Skeletal muscle satellite cell (primary cell): Measurements from ENCODE around the gene TAS2R40.
"Not testable (repeated sequence)": the region's sequence is repeated elsewhere in the genome, so short reads cannot be mapped to it uniquely, and the experiment has no call there.

Source experiments
- H3K27me3 ChIP-seq: 2 replicates; pipeline ENCODE4 v1.7.0; 2013; ENCODE audit warnings: low read length; ENCODE audit not compliant: control insufficient read depth, insufficient read depth
- H3K36me3 ChIP-seq: 2 replicates; pipeline ENCODE4 v1.7.0; 2013; ENCODE audit warnings: mild to moderate bottlenecking, control low read depth, low read length; ENCODE audit not compliant: insufficient read depth
- H3K4me1 ChIP-seq: 2 replicates; pipeline ENCODE4 v1.7.0; 2013; ENCODE audit warnings: low read length; ENCODE audit not compliant: control insufficient read depth, insufficient read depth
- H3K4me2 ChIP-seq: 2 replicates; pipeline ENCODE4 v1.7.0; 2013; ENCODE audit warnings: mild to moderate bottlenecking, low read length
- H3K4me3 ChIP-seq: 2 replicates; pipeline ENCODE4 v1.7.0; 2013; ENCODE audit warnings: low read length
- H3K9ac ChIP-seq: 2 replicates; pipeline ENCODE4 v1.7.0; 2013; ENCODE audit warnings: mild to moderate bottlenecking, low read depth, low read length, moderate library complexity
- H3K9me3 ChIP-seq: replicated peaks from 2 replicates; pipeline ENCODE4 v1.7.0; 2013; ENCODE audit warnings: mild to moderate bottlenecking, control low read depth, low read length

TAS2R40 gene

GRCh38 chr7:143256325-143256724 lies 34.5 kb downstream of the TAS2R40 start:
- Histone ChIP-seq H3K4me2 (no peak overlapping the region), H3K4me3 (no peak overlapping the region), H3K9me3 (no peaks in the 10 kb centered on the region), H3K9ac (no peak overlapping the region), H3K4me1 (no peaks in the 10 kb centered on the region), H3K36me3 (no peaks in the 10 kb centered on the region), H3K27me3 (no peaks in the 10 kb centered on the region)

DNA sequence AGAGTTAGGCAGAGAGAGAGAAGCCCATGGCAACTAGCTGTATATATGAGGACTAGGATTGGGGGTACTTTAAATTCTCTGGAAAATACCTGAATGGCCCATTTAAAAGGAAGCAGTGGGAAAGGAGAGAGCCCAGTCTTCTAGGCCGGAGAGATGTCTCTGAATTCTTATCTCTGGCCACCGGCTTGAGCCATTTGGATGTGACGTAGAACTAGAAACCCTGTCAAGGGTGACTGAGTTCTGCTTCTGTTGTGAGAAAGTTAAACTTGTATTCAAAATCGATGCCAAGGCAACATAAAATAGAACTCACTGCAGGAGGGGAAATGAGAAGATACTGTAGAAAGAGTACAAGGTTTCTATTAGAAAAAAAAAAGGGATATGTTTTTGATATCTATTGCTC lies 35.1 kb downstream of the TAS2R40 start:
- Histone ChIP-seq H3K4me3 (no peak overlapping the region), H3K27me3 (no peaks in the 10 kb centered on the region), H3K36me3 (no peaks in the 10 kb centered on the region), H3K9me3 (no peaks in the 10 kb centered on the region), H3K4me2 (no peak overlapping the region), H3K4me1 (no peaks in the 10 kb centered on the region), H3K9ac (no peak overlapping the region)

DNA sequence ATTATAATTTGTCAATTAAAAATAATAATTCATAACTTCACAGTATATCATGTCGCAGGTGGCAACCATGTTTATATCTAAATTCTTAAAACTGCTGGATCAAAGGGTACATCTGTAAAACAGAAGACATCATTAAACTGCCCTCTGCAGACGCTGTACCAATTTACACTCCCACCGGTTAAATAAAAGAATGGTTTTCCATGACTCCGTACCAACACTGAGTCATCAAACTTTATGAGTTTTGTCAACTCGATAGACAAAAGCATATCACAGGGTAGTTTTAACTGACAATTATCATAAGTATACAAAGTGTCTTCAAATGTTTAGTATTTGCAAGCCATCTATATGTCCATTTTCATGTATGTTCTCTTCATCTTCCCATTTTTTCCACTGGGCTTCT lies 35.7 kb downstream of the TAS2R40 start:
- Histone ChIP-seq H3K36me3 (no peaks in the 10 kb centered on the region), H3K9me3 (no peaks in the 10 kb centered on the region), H3K4me3 (no peak overlapping the region), H3K27me3 (no peaks in the 10 kb centered on the region), H3K9ac (no peak overlapping the region), H3K4me1 (no peaks in the 10 kb centered on the region), H3K4me2 (no peak overlapping the region)

DNA sequence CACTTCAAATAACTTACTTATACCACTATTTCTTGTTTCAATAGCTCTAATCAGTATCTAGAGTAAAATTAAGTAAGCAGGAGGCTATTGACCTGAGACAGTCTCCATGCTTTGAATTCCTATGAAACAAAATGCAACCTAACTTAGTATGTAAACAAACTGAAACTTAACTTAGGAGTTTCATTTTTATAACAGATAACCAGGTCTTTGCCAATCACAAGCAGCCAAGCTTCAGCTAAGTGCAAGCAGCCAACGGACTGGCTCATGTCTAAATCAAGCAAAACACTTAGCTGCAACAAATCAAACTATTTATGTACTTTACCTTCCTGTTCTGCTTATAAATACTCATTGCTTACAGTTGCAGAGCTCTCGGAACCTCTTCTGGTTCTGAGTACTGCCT lies 37.0 kb downstream of the TAS2R40 start:
- Histone ChIP-seq H3K9ac (no peak overlapping the region), H3K4me1 (peaks cover 4% of the 10 kb centered on the region), H3K36me3 (no peaks in the 10 kb centered on the region), H3K27me3 (no peaks in the 10 kb centered on the region), H3K4me2 (no peak overlapping the region), H3K4me3 (no peak overlapping the region), H3K9me3 (no peaks in the 10 kb centered on the region)

DNA sequence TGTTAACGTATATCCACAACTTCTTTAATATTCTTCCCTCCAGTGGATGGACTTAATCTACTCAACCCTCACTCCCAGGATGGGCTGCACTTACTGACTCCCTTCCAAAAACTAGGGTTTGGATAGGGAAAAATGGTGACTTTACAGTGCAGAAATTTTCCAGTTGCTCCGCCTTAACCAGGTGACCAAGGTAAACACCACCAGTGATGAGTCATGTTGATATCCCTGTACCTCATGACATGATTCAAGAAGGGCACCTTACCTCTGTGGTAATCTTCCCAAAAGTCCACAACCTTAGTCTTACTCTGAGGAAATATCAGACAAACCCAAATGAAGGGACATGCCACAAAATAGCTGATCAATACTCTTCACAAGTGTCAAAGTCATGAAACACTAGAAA lies 37.9 kb downstream of the TAS2R40 start:
- H3K4me3 ChIP-seq: no peak overlapping the region
- no peaks in the 10 kb centered on the region for H3K36me3 ChIP-seq
- peaks cover 12% of the 10 kb centered on the region for H3K4me1 ChIP-seq
- H3K9me3 ChIP-seq: no peaks in the 10 kb centered on the region
- no peak overlapping the region for H3K4me2 ChIP-seq
- no peaks in the 10 kb centered on the region for H3K27me3 ChIP-seq
- no peak overlapping the region for H3K9ac ChIP-seq

DNA sequence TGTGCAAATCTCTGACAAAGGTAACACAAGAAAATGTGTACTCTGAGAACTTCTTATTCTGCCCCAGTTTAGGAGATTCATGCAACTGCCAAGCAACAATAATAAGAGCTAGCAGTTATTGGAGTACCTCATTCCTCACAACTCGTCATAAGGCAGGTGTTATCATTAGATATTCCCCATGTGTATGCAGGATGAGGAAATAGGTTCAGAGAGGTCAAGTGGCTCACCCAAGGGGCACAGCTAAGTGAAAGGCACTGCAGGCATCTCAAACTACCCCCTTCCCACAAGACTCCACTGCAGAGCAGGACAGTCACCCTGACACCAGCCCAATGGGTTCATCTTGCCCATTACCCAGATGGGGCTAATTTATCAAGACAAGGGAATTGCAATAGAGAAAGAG lies 40.1 kb downstream of the TAS2R40 start:
- no peaks in the 10 kb centered on the region for H3K9me3 ChIP-seq
- no peak overlapping the region for H3K4me3 ChIP-seq
- H3K9ac ChIP-seq: no peak overlapping the region
- H3K27me3 ChIP-seq: no peaks in the 10 kb centered on the region
- H3K4me1 ChIP-seq: peaks cover 17% of the 10 kb centered on the region
- no peak overlapping the region for H3K4me2 ChIP-seq
- H3K36me3 ChIP-seq: peaks cover 2% of the 10 kb centered on the region

DNA sequence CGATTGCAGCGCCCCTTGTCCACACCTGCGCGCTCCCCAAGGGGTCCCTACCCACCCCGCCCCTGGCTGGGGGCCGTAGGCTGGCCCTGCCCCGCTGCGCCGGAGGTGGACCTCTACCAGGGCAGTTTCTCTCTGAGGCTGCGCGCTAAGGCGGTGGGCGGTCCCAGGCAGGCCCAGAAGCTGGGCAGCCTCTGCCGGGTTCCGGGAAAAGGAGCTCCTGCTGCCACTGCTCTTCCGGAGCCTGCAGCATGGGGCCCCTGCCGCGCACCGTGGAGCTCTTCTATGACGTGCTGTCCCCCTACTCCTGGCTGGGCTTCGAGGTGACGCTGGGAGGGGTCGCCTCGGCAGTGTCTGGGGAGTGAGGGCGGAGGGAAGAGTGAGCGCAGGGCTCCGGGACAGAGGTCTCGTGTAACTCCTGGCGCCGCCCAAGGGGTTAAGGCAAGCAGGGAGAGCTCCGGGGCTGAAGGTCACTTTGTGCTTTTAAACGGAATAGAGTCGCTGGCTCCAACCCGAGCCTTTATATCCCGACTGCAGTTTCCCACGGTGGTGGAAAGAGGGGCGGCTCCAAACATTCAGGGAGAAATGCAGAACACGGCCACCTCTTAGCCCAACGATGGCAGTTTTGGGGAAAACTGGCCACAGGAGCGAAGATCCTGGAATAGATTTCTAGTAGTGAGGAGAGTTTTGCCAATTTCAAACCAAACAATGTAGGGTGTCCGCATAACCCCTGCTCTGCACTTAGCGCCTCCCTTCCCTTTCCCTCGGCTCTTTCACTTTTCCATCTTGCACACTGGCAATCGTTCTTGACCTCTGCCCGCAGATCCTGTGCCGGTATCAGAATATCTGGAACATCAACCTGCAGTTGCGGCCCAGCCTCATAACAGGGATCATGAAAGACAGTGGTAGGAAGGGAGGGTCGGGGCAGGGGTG lies 41.7 kb downstream of the TAS2R40 start, which contains the start of gene GSTK1:
GSTK1 (plus strand) TSS at position 176 of the 930 bp plus-strand sequence; CDS start at position 249, 73 bp downstream.
- H3K4me2 ChIP-seq: peak within 1 kb of the TSS; percentile 98
- H3K9me3 ChIP-seq: no peaks in the 10 kb centered on the region
- H3K27me3 ChIP-seq: no peaks in the 10 kb centered on the region
- peak within 1 kb of the TSS; percentile 99 for H3K4me3 ChIP-seq
- H3K4me1 ChIP-seq: peaks cover 17% of the 10 kb centered on the region
- H3K9ac ChIP-seq: peak within 1 kb of the TSS; percentile 92
- H3K36me3 ChIP-seq: peaks cover 15% of the 10 kb centered on the region

GRCh38 chr7:143264196-143264568 lies 42.3 kb downstream of the TAS2R40 start:
- not testable (repeated sequence) for H3K9me3 ChIP-seq, H3K27me3 ChIP-seq
- Histone ChIP-seq H3K4me1 (peaks cover 17% of the 10 kb centered on the region), H3K4me2 (peak overlapping the region; percentile 98), H3K4me3 (peak overlapping the region; percentile 99), H3K9ac (peak overlapping the region; percentile 92), H3K36me3 (peaks cover 21% of the 10 kb centered on the region)

- peaks cover 27% of the 10 kb centered on the region for H3K36me3 ChIP-seq
- no peak overlapping the region for H3K9ac ChIP-seq
- H3K4me2 ChIP-seq: peak overlapping the region; percentile 98
- no peaks in the 10 kb centered on the region for H3K27me3 ChIP-seq
- no peaks in the 10 kb centered on the region for H3K9me3 ChIP-seq
- peaks cover 17% of the 10 kb centered on the region for H3K4me1 ChIP-seq
- peak overlapping the region; percentile 99 for H3K4me3 ChIP-seq
Observed at GRCh38 chr7:143265017-143265693, 43.3 kb downstream of the TAS2R40 start.

GRCh38 chr7:143269251-143269650 lies 47.4 kb downstream of the TAS2R40 start:
- H3K36me3 ChIP-seq: peaks cover 27% of the 10 kb centered on the region
- no peak overlapping the region for H3K9ac ChIP-seq
- no peaks in the 10 kb centered on the region for H3K9me3 ChIP-seq
- H3K4me3 ChIP-seq: no peak overlapping the region
- H3K4me2 ChIP-seq: no peak overlapping the region
- no peaks in the 10 kb centered on the region for H3K27me3 ChIP-seq
- H3K4me1 ChIP-seq: peaks cover 11% of the 10 kb centered on the region

DNA sequence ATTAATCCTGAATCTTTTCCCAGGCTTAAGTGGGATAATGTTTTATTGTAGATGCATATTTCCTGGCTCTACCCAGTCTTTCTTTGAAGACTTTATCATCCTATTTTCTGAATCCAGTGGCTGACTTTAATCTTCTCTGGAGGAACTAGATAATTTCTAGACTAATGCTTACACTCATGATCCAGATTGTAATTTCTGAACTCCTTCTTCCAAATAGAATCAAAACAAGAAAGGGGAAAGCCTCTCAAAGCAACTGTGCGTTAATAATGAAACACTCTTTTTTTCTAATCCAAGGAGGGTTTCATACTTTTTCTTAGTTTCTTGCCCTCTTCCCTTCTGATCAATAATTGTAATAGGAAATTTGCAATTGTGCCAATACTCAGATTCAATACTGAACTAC lies 49.4 kb downstream of the TAS2R40 start:
- Histone ChIP-seq H3K4me2 (no peak overlapping the region), H3K27me3 (no peaks in the 10 kb centered on the region), H3K36me3 (peaks cover 27% of the 10 kb centered on the region), H3K4me1 (no peaks in the 10 kb centered on the region), H3K9ac (no peak overlapping the region), H3K4me3 (no peak overlapping the region), H3K9me3 (no peaks in the 10 kb centered on the region)
